Glomerular visceral epithelial cell (primary cell): ENCODE data around the gene UBN1.
"Not testable (repeated sequence)": the region's sequence is repeated elsewhere in the genome, so short reads cannot be mapped to it uniquely, and the experiment has no call there.

Experiments used
- DNase-seq: peaks from one replicate; pipeline ENCODE4 v3.0.0-alpha.2; 2016; ENCODE audit errors: extremely low spot score

Gene UBN1

GRCh38 chr16:4884209-4884608 is 36.9 kb downstream of the UBN1 start:
- no peak for DNase-seq

GRCh38 chr16:4884972-4885874 is 37.9 kb downstream of the UBN1 start:
- DNase-seq, result no peak

GRCh38 chr16:4886151-4886550 is 38.9 kb downstream of the UBN1 start:
- no peak for DNase-seq

GRCh38 chr16:4888428-4889135 is 41.3 kb downstream of the UBN1 start:
- DNase-seq, result no peak

DNA sequence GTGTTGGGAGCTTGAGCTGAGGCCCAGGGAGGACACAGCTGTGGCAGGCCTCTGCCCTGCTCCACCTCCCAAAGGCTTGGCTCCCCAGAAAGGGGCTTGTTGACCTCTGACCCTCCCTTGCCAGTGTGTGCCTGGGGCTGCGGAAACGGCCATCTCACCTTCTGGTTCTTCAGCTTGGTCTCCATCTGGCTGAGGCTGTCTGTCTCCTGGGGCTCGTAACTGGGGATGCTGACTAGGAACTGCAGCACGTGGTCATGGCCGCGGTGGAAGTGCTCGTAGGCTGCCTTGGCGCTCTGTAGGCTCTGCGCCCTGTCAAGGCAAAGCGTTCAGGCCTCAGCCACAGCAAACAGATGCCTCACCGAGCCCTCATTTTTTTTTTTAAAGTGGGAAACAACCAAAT is 42.7 kb downstream of the UBN1 start:
- DNase-seq, result no peak

- DNase-seq, result no peak
Measured at GRCh38 chr16:4890686-4891085, 43.4 kb downstream of the UBN1 start.

GRCh38 chr16:4891097-4891885 is 44.0 kb downstream of the UBN1 start:
- no peak for DNase-seq

GRCh38 chr16:4891886-4892216 is 44.6 kb downstream of the UBN1 start:
- DNase-seq, result no peak

DNA sequence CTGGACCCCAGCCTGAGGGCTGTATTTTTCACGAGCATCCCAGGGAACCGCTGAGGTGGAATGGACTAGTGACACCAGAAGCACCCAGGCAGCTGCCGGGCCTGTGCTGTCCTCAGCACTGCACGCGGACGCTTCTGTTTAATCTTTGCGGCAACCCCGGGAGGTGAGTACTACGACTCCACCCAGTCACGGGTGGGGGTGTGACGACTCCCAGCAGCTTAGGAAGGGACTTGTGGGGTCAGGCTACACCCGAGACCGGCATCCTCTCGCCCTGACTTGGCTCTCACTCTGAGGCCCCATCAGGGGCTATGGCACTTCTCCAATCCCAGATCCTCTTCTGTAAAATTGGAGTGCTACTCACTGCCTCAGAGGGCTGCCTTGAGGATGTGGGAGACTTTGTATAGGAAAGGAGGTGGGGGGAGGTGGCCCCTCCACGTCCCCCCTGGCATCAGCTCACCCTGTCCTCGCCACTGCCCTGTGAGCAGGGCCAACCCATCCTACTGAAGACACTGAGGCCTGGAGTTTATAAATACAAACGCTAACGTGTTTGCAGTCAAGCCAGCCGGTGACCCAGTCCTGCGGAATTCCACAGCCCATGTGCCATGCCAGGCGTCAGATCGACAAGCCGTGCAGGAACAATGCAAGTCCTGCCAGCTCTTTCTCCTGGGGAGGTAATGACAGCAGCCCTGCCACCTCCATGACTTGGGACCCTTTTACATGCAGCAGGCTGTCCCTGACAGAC is 45.3 kb downstream of the UBN1 start:
- DNase-seq, result no peak

GRCh38 chr16:4893103-4893862 is 46.0 kb downstream of the UBN1 start:
- no peak for DNase-seq

GRCh38 chr16:4894276-4895150 is 47.2 kb downstream of the UBN1 start:
- no peak for DNase-seq

DNA sequence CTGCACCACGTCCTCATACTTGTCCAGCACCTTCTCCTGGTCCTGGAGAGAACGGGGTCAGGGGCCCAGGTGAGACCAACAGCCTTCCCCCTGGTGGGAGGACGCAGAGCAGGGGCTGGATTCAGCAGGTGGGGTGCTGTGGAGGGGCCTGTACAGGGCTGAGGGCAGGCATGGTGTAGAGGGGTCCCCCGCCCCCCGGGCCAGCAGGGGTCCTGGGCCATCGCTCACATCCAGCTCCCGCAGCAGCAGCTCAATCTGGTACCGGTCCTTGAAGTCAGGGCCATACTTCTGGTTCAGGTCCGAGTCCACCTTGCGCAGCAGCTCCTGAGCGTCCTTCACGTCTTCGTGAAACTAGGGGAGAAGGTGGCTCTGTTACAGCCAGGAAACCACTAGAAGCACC is 48.1 kb downstream of the UBN1 start:
- DNase-seq, result no peak

DNA sequence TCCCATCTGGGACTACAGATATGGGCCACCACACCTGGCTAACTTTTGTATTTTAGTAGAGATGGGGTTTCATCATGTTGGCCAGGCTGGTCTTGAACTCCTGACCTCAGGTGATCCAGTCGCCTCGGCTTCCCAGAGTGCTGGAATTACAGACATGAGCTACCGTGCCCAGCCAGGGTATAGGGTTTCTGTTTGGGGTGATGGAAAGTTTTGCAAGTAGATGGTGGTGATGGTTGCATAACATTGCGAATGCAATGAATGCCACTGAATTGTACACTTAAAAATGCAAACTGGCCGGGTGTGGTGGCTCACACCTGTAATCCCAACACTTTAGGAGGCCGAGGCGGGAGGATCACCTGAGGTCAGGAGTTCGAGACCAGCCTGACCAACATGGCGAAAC is 49.5 kb downstream of the UBN1 start:
- DNase-seq, result not testable (repeated sequence)

DNA sequence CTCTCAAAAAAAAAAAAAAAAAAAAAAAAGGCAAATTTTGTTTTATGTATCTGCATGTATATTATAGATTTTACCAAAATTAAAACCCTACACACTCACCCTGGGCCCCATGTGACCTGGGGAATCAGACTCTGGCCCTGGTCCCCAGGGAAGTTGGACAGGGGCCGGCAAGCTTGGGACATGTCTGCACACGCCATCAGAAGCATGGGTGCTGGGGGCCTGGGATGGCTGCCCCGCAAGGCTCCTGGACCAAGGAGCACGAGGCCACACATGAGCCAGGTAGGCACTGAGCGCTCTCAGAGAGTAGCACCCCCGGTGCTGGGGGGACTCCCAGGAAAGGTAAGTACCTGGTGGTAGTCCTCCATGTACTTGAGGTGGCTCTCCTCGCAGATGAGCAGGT is 50.0 kb downstream of the UBN1 start:
- no peak for DNase-seq

DNA sequence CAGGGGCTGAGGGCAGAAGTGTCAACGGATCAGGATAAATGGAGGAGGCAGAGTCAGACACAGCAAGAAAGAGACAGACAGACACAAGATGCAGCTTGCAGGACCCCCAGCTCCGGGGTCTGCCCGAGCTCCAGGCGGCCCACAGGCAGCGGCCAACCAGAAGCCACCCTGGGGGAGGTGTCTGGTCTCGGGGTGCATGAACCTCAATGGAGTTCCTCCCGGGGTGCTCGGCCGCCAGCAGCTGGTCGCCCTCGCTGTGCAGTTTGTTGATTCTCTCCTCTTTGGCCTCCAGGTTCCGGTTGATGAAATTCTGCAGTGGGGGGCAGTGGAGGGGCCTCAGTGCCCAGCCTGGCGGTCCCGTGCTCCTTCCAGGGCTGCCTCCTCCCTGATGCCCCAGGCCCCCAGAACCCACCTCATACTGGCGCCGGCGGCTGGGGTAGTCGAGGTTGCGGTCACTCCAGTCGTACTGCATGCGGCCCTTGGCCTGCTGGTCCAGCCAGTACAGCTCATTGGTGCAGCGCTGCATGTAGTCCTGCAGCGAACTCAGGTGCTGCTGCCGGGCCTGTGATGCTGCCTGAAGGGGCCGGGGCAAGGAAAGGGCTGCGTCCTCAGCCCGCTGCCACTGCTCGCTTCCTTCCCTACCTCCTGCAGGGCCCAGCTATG is 51.7 kb downstream of the UBN1 start:
- DNase-seq, result no peak

DNA sequence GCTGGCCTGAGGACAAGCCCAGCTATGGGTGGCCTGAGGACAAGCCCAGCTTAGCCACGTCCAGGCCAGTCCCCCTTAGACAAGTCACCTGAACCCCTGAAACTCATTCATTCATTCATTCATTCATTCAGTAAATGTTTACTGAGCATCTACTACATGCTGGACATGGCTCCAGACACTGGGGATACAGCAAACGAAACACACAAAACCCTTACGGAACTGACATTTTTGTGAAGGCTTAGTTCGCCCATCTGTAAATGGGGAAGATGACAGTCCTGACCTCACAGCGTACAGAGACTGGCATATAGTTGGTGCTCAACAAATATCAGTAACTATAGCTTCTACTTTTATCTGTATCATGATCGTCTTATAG is 52.2 kb downstream of the UBN1 start:
- DNase-seq, result no peak

DNA sequence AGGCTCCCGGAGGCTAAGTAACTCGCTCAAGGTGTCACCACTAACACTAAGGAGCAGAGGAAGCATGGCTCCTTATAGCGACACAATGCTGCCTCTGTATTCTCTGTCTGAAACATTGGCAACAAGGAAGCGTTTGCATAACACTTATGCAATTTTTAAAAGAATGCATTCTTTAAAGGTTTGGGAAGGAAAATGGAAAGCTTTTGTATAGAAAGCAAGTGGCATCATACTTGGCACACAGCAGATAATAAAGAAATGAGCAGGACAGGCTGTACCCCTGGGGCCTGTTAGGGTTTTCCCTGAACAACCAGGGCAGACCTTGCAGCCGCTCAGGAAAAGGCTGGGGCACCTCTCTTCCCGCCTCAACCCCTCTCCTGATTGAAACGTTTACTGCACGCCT is 52.8 kb downstream of the UBN1 start:
- DNase-seq, result no peak

DNA sequence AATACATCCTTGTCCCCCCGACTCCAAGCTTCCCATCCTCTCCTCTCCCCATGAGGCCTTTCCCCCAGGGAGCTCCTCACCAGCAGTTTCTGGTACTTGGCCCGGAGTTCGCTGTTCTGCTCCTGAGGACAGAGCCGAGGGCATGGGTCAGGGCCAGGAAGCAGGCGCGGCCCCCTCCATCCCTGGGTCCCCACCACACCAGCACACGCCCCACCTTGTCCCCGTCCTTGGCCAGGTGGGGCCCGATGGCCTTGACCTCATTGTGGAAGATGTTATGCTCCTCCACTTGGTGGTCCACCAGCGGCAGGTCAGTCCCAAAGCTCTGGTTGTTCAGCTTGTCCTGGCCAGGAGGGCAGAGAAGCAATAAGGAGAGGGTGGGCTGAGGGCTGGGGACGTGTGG is 53.5 kb downstream of the UBN1 start:
- no peak for DNase-seq

DNA sequence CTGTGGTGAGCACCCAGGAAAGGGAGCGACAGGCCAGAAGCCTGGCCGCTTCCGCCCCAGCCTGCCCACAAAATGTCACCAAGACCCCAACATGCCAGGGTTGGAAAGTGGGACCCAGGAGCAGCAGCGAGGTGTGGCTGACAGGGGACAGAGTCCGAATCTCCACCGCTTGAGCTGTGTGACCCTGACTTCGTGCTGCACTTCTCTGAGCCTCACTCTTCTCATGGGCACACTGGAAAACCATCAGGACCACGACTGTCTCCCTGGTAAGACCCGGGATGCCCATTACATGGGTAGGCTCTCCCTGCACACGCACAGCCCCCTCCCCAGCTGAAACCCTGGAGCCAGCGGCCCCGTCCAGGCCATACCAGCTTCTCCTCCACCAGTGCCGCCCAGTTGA is 54.8 kb downstream of the UBN1 start:
- no peak for DNase-seq
